HUES64 (cell line): Measurements from ENCODE around the gene OR52B6.

Source experiments
- H3K27ac ChIP-seq: 2 replicates; pipeline ENCODE4 v1.7.0; 2013; ENCODE audit warnings: low read depth, low read length, inconsistent platforms
- H3K27me3 ChIP-seq: 2 replicates; pipeline ENCODE4 v1.6.1; 2013; ENCODE audit warnings: mild to moderate bottlenecking, low read length; ENCODE audit not compliant: insufficient read depth
- H3K36me3 ChIP-seq: 2 replicates; pipeline ENCODE4 v1.6.1; 2013; ENCODE audit warnings: mild to moderate bottlenecking, low read length; ENCODE audit not compliant: insufficient read depth
- H3K4me1 ChIP-seq: 2 replicates; pipeline ENCODE4 v1.6.1; 2013; ENCODE audit warnings: mild to moderate bottlenecking, low read length, moderate library complexity; ENCODE audit not compliant: insufficient read depth
- H3K4me3 ChIP-seq: 2 replicates; pipeline ENCODE4 v1.5.1; 2013; ENCODE audit warnings: mild to moderate bottlenecking, low read length, moderate library complexity
- H3K9ac ChIP-seq: 2 replicates; pipeline ENCODE4 v1.6.1; 2013; ENCODE audit warnings: mild to moderate bottlenecking, low read depth, low read length
- H3K9me3 ChIP-seq: 2 replicates; pipeline ENCODE4 v1.6.1; 2013; ENCODE audit warnings: low read depth, low read length; ENCODE audit not compliant: insufficient read depth
- WGBS: fragments of 150-250, 120-280 bp; methylation state at CpG from one replicate; pipeline ENCODE4 v1.1.7; 2013; ENCODE audit warnings: missing lambda C conversion rate; 5-methylcytosine and 5-hydroxymethylcytosine counted together

Gene OR52B6

GRCh38 chr11:5620651-5621521 is 40.2 kb downstream of the OR52B6 start:
- Histone ChIP-seq H3K36me3 (no peaks in the 10 kb centered on the region), H3K4me3 (no peak overlapping the region), H3K4me1 (peaks cover 15% of the 10 kb centered on the region), H3K27me3 (no peaks in the 10 kb centered on the region), H3K9me3 (no peaks in the 10 kb centered on the region), H3K9ac (no peak overlapping the region), H3K27ac (no peak overlapping the region)
- WGBS: 76% methylated on average over 3 of the region's 3 CpGs

GRCh38 chr11:5621580-5621979 is 40.9 kb downstream of the OR52B6 start:
- Histone ChIP-seq H3K9ac (no peak overlapping the region), H3K27ac (no peak overlapping the region), H3K9me3 (no peaks in the 10 kb centered on the region), H3K27me3 (no peaks in the 10 kb centered on the region), H3K36me3 (no peaks in the 10 kb centered on the region), H3K4me3 (no peak overlapping the region), H3K4me1 (peaks cover 15% of the 10 kb centered on the region)

GRCh38 chr11:5622802-5623201 is 42.1 kb downstream of the OR52B6 start:
- no peak overlapping the region for H3K9ac ChIP-seq
- H3K9me3 ChIP-seq: no peaks in the 10 kb centered on the region
- no peak overlapping the region for H3K27ac ChIP-seq
- H3K4me3 ChIP-seq: no peak overlapping the region
- peaks cover 15% of the 10 kb centered on the region for H3K4me1 ChIP-seq
- no peaks in the 10 kb centered on the region for H3K27me3 ChIP-seq
- 94% methylated on average over 3 of the region's 3 CpGs for WGBS
- no peaks in the 10 kb centered on the region for H3K36me3 ChIP-seq

GRCh38 chr11:5624489-5625279 is 44.0 kb downstream of the OR52B6 start, which contains the start of gene TRIM34:
TSS of gene TRIM34 (plus strand) at chr11:5625001. CDS start at chr11:5632332, 7,331 bp downstream.
- Histone ChIP-seq H3K36me3 (no peaks in the 10 kb centered on the region), H3K27ac (no peak within 1 kb of the TSS), H3K27me3 (no peaks in the 10 kb centered on the region), H3K4me1 (peaks cover 15% of the 10 kb centered on the region), H3K9me3 (no peaks in the 10 kb centered on the region), H3K4me3 (peak within 1 kb of the TSS; percentile 42), H3K9ac (peak within 1 kb of the TSS; percentile 14; the same call in 1 of the 2 replicates)
- 65% methylated on average over 6 of the region's 7 CpGs for WGBS

- no peaks in the 10 kb centered on the region for H3K9me3 ChIP-seq
- 80% methylated on average over 4 of the region's 4 CpGs for WGBS
- H3K27ac ChIP-seq: no peak overlapping the region
- H3K36me3 ChIP-seq: no peaks in the 10 kb centered on the region
- H3K27me3 ChIP-seq: no peaks in the 10 kb centered on the region
- peak overlapping the region; percentile 42 for H3K4me3 ChIP-seq
- H3K9ac ChIP-seq: peak overlapping the region; percentile 14; the same call in 1 of the 2 replicates
- peaks cover 15% of the 10 kb centered on the region for H3K4me1 ChIP-seq
Measured at GRCh38 chr11:5625281-5625680, 44.6 kb downstream of the OR52B6 start.

- Histone ChIP-seq H3K4me1 (peaks cover 6% of the 10 kb centered on the region), H3K9ac (no peak overlapping the region), H3K4me3 (no peak overlapping the region), H3K36me3 (no peaks in the 10 kb centered on the region), H3K27ac (no peak overlapping the region), H3K27me3 (no peaks in the 10 kb centered on the region), H3K9me3 (no peaks in the 10 kb centered on the region)
- WGBS: 96% methylated on average over 2 of the region's 5 CpGs
Measured at GRCh38 chr11:5626196-5626595, 45.5 kb downstream of the OR52B6 start.

GRCh38 chr11:5631417-5631816 is 50.7 kb downstream of the OR52B6 start:
- H3K9me3 ChIP-seq: no peaks in the 10 kb centered on the region
- 96% methylated on average over 2 of the region's 2 CpGs for WGBS

More at GRCh38 chr11:5631417-5631816, 50.7 kb downstream of the OR52B6 start:
- no peak overlapping the region for H3K4me3 ChIP-seq
- no peaks in the 10 kb centered on the region for H3K4me1 ChIP-seq
- H3K27me3 ChIP-seq: no peaks in the 10 kb centered on the region
- H3K9ac ChIP-seq: no peak overlapping the region
- no peaks in the 10 kb centered on the region for H3K36me3 ChIP-seq
- H3K27ac ChIP-seq: no peak overlapping the region
